DMS53 (cell line): ENCODE data around the gene TPX2.
"Not testable (repeated sequence)": the region's sequence is repeated elsewhere in the genome, so short reads cannot be mapped to it uniquely, and the experiment has no call there.

ENCODE experiments used
- DNase-seq: peaks from one replicate; lab custom pipeline; 2025; lab: John Stamatoyannopoulos, UW

The TPX2 gene

GRCh38 chr20:31814142-31814541, 75.1 kb downstream of the TPX2 start:
- not testable (repeated sequence) for DNase-seq

- DNase-seq: no peak
Measured at GRCh38 chr20:31815408-31816188, 76.5 kb downstream of the TPX2 start.

GRCh38 chr20:31816221-31816620, 77.1 kb downstream of the TPX2 start:
- DNase-seq: no peak

GRCh38 chr20:31817461-31817860, 78.4 kb downstream of the TPX2 start:
- DNase-seq: no peak

- no peak for DNase-seq
Measured at GRCh38 chr20:31818376-31818908, 79.4 kb downstream of the TPX2 start.

- no peak for DNase-seq
Measured at GRCh38 chr20:31819083-31819784, 80.1 kb downstream of the TPX2 start, which contains the start of gene MYLK2. TSS of gene MYLK2 (plus strand) at chr20:31819356. CDS start at chr20:31819581, 225 bp downstream.

GRCh38 chr20:31820228-31820627, 81.1 kb downstream of the TPX2 start:
- no peak for DNase-seq

- no peak for DNase-seq
Measured at GRCh38 chr20:31821427-31821826, 82.3 kb downstream of the TPX2 start.

GRCh38 chr20:31822421-31823330, 83.6 kb downstream of the TPX2 start:
- peak; percentile 87 for DNase-seq

- peak; percentile 29 for DNase-seq
Measured at GRCh38 chr20:31823360-31824124, 84.5 kb downstream of the TPX2 start.

- no peak for DNase-seq
Measured at GRCh38 chr20:31824125-31824485, 85.0 kb downstream of the TPX2 start.

GRCh38 chr20:31824554-31825313, 85.6 kb downstream of the TPX2 start:
- no peak for DNase-seq

- DNase-seq: no peak
Measured at GRCh38 chr20:31826074-31826473, 87.0 kb downstream of the TPX2 start.

GRCh38 chr20:31827059-31827458, 88.0 kb downstream of the TPX2 start:
- no peak for DNase-seq

GRCh38 chr20:31828016-31828415, 88.9 kb downstream of the TPX2 start:
- DNase-seq: not testable (repeated sequence)

- DNase-seq: no peak
Measured at GRCh38 chr20:31829731-31830130, 90.6 kb downstream of the TPX2 start.

GRCh38 chr20:31830406-31830981, 91.4 kb downstream of the TPX2 start:
- DNase-seq: no peak

GRCh38 chr20:31831211-31831610, 92.1 kb downstream of the TPX2 start:
- no peak for DNase-seq

- DNase-seq: no peak
Measured at GRCh38 chr20:31831771-31832306, 92.7 kb downstream of the TPX2 start.
